GM12891 (cell line): Measurements from ENCODE around the gene KHK.

ENCODE experiments used
- POLR2A ChIP-seq: IDR thresholded peaks from 2 replicates; pipeline ENCODE4 v1.6.1; 2011; ENCODE audit warnings: low read depth, low read length, control low read depth
- POLR2AphosphoS5 ChIP-seq: IDR thresholded peaks from 2 replicates; pipeline ENCODE4 v1.6.1; 2011; ENCODE audit warnings: low read depth, low read length, control low read depth
- POU2F2 ChIP-seq: IDR thresholded peaks from 2 replicates; pipeline ENCODE4 v1.6.1; 2011; ENCODE audit warnings: low read depth, mild to moderate bottlenecking, control low read depth, low read length, moderate library complexity
- SPI1 ChIP-seq: IDR thresholded peaks from 2 replicates; pipeline ENCODE4 v1.6.1; 2011; ENCODE audit warnings: low read depth, low read length, control low read depth
- TAF1 ChIP-seq: IDR thresholded peaks from 2 replicates; pipeline ENCODE4 v1.6.1; 2011; ENCODE audit warnings: low read depth, low read length, control low read depth

DNA sequence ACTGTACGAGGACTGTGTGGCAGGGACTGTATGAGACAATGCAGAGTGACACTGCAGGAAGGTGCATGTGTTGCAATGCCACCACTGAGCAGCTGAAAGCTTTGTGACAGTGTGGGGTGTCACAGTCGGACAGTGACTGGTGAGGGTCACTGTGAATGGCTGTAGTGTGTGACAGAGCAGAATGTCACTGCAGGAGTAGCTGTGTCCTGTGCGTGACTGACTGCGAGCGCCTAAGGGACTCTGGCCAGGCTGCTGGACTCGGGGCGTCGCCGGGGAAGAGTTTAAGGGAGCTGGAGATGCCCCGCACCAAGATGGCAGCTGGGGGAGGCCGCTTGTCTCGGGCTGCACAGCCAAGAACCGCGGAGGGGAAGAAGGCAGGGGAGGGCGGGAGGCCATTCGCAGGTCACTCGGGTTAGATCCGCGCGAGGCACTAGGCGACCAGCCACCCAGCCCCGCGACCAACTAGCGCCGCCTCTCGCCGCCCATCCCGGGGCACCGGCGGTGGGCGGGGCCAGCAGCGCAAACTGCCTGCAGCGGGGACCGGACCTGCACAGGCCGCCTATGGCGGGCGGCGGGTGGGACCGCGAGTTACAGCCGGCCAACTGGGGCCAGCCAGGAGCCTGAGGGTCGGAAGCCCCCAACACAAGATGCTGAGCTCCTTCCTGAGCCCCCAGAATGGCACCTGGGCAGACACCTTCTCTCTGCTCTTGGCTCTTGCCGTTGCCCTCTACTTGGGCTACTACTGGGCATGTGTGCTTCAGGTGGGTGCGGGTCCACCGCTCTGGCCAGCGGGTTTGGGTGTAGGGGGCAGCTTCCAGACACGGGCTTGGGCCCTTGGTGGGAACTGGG lies 37.0 kb downstream of the KHK start, which contains the start of gene ABHD1:
- TF ChIP-seq POLR2A (no peak), TAF1 (no peak), POLR2AphosphoS5 (no peak), POU2F2 (no peak), SPI1 (no peak)
